GOT3 (cell line): ENCODE results near the gene KCNJ4.
"Not testable (repeated sequence)": the region's sequence is repeated elsewhere in the genome, so short reads cannot be mapped to it uniquely, and the experiment has no call there.

Experiments used
- DNase-seq: peaks from one replicate; lab custom pipeline; 2025; ENCODE audit warnings: mixed read lengths; lab: John Stamatoyannopoulos, UW

Gene KCNJ4

GRCh38 chr22:38386918-38387317, 68.1 kb downstream of the KCNJ4 start:
- DNase-seq = not testable (repeated sequence)

GRCh38 chr22:38383417-38383816, 71.6 kb downstream of the KCNJ4 start:
- no peak for DNase-seq

- DNase-seq = not testable (repeated sequence)
Measured at GRCh38 chr22:38381371-38381770, 73.6 kb downstream of the KCNJ4 start.
